Amniotic epithelial cell (primary cell): Measurements from ENCODE around the gene GABRB1.

Experiments used
- DNase-seq: peaks from one replicate; pipeline ENCODE4 v3.0.0-alpha.2; 2010; ENCODE audit warnings: low read depth

Gene GABRB1

GRCh38 chr4:47386146-47386545 is 354.8 kb downstream of the GABRB1 start:
- DNase-seq, result no peak

DNA sequence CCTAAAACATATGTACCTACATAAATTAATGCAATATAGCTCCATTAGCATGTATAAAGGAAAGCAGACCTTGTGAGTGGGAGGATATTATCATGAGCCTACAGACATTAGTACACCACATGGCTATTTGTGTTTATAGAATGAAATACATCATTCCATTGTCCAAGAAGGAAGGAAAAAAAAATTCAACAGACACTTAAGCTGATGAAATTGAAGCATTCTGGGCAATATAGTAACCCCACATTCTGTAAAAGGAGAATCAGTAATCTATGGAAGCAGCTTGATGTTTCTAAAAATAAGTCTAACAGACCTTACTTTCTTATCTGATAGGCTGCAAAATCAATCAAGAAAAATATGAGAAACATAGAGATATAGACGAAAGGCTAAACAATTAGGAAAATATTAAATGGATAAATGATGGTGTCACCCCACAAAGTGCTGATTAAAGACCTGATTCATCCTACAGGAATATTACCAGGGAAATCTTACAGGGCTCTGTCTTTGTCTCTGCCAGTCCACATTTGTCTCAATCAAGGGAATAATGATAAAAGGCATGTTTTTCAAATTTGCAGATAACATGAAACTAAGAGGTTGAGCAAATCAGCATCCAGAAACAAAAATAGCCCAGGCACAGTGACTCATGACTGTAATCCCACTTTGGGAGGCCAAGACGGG is 355.3 kb downstream of the GABRB1 start:
- peak; percentile 95 for DNase-seq

- no peak for DNase-seq
Observed at GRCh38 chr4:47390428-47391125, 359.2 kb downstream of the GABRB1 start.

DNA sequence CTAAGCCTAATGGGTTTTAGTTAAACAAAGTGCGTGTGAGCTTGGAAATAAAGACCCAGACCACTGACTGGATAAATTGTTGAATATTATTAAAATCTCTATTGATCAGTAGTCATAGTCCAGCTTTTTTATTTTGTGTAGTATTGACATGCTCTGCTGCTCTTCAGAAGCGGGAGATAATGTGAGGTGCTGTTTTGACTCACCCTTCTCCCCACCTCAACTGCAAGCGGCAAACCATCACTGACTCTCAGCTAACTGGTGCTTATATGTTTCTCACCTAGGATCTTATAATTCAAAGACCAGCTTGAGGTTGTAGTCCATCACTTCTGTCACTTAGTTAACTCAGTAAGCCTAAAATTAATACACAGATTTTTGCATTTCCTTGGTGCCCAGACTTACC is 359.9 kb downstream of the GABRB1 start:
- DNase-seq, result no peak

DNA sequence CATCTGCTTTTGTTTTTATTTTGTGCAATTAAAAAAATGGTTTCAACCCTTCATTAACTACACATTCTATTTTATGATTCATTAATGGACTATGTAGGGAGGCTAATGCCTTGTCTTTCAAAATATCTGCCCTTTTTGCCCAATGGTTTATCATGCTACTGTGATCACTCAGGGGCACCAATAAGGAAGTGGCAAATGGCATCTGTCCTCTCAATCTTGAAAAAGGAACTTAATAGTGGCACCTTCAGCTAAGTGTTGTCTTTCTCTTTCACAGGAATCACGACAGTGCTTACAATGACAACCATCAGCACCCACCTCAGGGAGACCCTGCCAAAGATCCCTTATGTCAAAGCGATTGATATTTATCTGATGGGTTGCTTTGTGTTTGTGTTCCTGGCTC is 375.0 kb downstream of the GABRB1 start:
- no peak for DNase-seq

- no peak for DNase-seq
Observed at GRCh38 chr4:47410271-47410670, 378.9 kb downstream of the GABRB1 start.

- DNase-seq, result no peak
Observed at GRCh38 chr4:47413521-47413920, 382.2 kb downstream of the GABRB1 start.

DNA sequence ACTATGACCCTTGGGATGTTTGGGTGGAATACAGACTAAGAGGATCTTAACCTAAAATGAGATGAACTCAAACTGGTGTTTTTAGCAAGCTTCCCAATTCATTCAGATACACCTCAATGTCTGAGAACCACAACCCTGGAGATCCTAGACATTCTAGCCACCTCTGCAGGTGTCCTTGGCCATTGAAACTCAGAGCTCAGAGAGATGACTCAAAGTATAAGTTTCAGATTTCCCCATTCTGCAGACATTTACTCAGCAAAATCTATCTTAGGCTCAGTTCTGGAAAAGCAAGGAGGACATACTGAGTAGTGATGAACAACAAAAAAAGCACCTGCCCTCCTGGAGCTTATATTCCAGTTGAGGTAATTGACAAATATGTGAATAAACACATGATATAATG is 384.4 kb downstream of the GABRB1 start:
- DNase-seq, result no peak

- DNase-seq, result no peak
Observed at GRCh38 chr4:47418147-47418546, 386.8 kb downstream of the GABRB1 start.

DNA sequence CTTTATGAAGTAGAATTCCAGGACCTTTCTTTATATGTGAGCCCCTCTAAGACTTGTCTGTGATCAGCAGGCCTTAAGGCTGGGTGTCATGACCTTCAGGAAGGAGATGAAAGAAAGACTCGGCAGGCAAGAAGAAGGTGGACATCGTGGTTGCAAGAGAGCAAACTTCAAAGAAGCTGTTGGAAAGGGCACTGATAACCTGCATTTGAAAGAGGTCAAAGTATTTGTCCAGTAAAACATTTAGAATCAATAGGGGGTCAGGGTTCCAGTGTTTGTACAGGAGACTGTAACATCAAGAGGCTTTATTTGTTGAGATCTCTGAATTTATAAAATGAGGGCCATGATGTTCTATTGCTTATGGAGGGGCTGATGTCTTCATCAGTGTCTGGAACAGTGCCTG is 387.9 kb downstream of the GABRB1 start:
- DNase-seq, result no peak

DNA sequence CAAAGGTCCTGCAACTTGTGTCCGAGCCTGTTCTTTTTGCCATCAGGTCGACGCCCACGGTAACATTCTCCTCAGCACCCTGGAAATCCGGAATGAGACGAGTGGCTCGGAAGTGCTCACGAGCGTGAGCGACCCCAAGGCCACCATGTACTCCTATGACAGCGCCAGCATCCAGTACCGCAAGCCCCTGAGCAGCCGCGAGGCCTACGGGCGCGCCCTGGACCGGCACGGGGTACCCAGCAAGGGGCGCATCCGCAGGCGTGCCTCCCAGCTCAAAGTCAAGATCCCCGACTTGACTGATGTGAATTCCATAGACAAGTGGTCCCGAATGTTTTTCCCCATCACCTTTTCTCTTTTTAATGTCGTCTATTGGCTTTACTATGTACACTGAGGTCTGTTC is 394.3 kb downstream of the GABRB1 start:
- DNase-seq, result no peak

DNA sequence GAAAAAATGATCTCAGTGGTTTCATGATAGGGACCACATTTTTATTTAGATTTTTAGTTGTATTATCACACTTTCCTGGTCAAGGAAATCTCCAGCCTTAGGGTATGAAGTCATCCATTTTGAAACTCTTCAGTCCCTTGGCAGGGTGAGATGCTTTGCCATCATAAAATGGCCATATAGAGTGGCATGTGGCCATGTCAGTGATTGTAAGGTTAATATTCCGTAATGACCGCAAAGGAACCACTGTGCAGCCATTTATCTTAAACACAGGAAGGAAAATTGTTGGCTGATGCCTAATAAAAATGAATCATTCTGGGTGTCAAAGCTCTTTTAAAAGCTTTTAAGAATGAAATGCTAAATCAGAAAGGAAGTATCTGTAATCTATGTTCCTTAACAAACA is 396.6 kb downstream of the GABRB1 start:
- no peak for DNase-seq

- no peak for DNase-seq
Observed at GRCh38 chr4:47432749-47433148, 401.4 kb downstream of the GABRB1 start.

DNA sequence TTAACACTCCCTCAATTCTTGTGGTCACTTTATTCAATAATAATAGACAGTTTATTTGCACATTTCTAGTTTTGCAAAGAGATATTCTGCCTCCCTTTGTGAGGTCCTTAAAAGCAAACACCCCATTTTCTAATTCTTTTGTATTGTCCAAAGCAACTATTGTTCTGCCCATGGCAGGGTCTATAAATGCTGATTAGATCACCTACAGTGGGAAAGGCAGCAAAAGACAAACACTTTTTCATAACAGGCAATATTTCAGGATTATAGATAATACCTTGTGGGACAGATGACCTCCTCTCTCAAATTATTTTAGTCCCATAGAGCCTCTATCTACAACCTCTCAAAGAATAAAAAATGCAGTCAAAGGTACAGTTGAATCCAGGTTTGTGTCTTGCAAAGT is 403.6 kb downstream of the GABRB1 start:
- no peak for DNase-seq

GRCh38 chr4:47442980-47443379 is 411.6 kb downstream of the GABRB1 start:
- DNase-seq, result no peak

GRCh38 chr4:47444031-47444430 is 412.7 kb downstream of the GABRB1 start:
- DNase-seq, result no peak

DNA sequence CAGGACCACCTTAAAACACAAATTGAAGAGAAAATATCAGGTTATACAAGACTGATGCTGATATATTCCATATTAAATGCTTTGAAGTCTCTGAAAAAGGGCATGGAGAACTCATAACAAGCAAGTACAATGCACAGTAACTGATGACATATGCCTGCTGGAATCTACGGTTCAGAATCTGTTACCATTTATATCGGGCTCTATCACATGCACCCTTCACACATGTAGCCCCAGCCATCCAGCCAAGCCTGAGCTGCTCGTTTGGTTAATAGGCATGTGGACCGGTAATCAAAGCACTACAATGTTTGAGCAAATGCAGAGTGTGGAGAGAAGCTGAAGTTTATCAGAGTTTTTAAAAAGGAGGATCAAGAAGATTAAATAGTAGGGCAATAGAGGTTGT is 420.3 kb downstream of the GABRB1 start:
- DNase-seq, result no peak

- no peak for DNase-seq
Observed at GRCh38 chr4:47462799-47463234, 431.4 kb downstream of the GABRB1 start.

- peak; percentile 93 for DNase-seq
Observed at GRCh38 chr4:47463235-47463956, 432.0 kb downstream of the GABRB1 start, which contains the start of gene COMMD8. Gene COMMD8 (minus strand): TSS chr4:47463702. CDS start chr4:47463651, 51 bp downstream.

GRCh38 chr4:47465004-47465403 is 433.6 kb downstream of the GABRB1 start:
- DNase-seq, result peak; percentile 44

- no peak for DNase-seq
Observed at GRCh38 chr4:47466056-47466785, 434.9 kb downstream of the GABRB1 start.

- peak; percentile 82 for DNase-seq
Observed at GRCh38 chr4:47468706-47469365, 437.5 kb downstream of the GABRB1 start.
